HFFc6 (cell line): ENCODE data around the gene NID2. TPM values are rescaled to one million over a fixed set of nuclear protein-coding genes. Genes with fewer than 3 reads are reported as not detected.

ENCODE experiments used
- DNase-seq: peaks from one replicate; pipeline ENCODE4 v3.0.0-alpha.2; 2018
- H3K27ac Mint-ChIP-seq: 2 replicates; pipeline ENCODE4 v1.8.0; 2020; ENCODE audit warnings: mild to moderate bottlenecking, mixed read lengths
- H3K27me3 Mint-ChIP-seq: 2 replicates; pipeline ENCODE4 v1.8.0; 2021; ENCODE audit warnings: mild to moderate bottlenecking, moderate library complexity, mixed read lengths; ENCODE audit not compliant: insufficient read depth
- H3K36me3 Mint-ChIP-seq: 2 replicates; pipeline ENCODE4 v1.8.0; 2021; ENCODE audit warnings: low read depth, mixed read lengths
- H3K4me1 Mint-ChIP-seq: 2 replicates; pipeline ENCODE4 v1.8.0; 2020; ENCODE audit warnings: low read depth, mixed read lengths
- H3K4me3 Mint-ChIP-seq: 2 replicates; pipeline ENCODE4 v1.8.0; 2020; ENCODE audit warnings: mild to moderate bottlenecking, moderate library complexity, mixed read lengths
- H3K9me3 Mint-ChIP-seq: 2 replicates; pipeline ENCODE4 v1.8.0; 2020; ENCODE audit warnings: mild to moderate bottlenecking, mixed read lengths
- CTCF ChIP-seq: fragments of 200-600 bp; sonication (generic); IDR thresholded peaks from 2 replicates; pipeline ENCODE4 v1.5.0; 2021; ENCODE audit warnings: antibody characterized with exemption, mild to moderate bottlenecking
- total RNA-seq, 6 experiments: library from RNA; stranded (reverse); fragmentation: NEBNext Ultra II Directional; extraction: Animal tissue kit (Norgen Biotek cat#: 25700); gene quantifications; 2 replicates in 1 of 6; 3 replicates in 5 of 6; pipeline ENCODE4 v1.2.3, GENCODE V29; 2021

The NID2 gene
- total RNA-seq, 6 experiments from 2014 or later = 97.3 to 125 (median 113) TPM

GRCh38 chr14:52094546-52095271, 25.9 kb upstream of the NID2 start:
- H3K27me3 Mint-ChIP-seq = no peaks in the 10 kb centered on the region; the same call in 1 of the 2 replicates
- H3K4me1 Mint-ChIP-seq = peaks cover 6% of the 10 kb centered on the region
- H3K9me3 Mint-ChIP-seq = no peaks in the 10 kb centered on the region
- no peaks in the 10 kb centered on the region for H3K36me3 Mint-ChIP-seq
- no peak overlapping the region for H3K4me3 Mint-ChIP-seq
- no peak overlapping the region for H3K27ac Mint-ChIP-seq
- no peak for DNase-seq
- TF ChIP-seq CTCF = no peak

- H3K9me3 Mint-ChIP-seq = no peaks in the 10 kb centered on the region
- H3K4me3 Mint-ChIP-seq = no peak overlapping the region
- H3K4me1 Mint-ChIP-seq = peaks cover 10% of the 10 kb centered on the region
- no peak overlapping the region for H3K27ac Mint-ChIP-seq
- H3K27me3 Mint-ChIP-seq = no peaks in the 10 kb centered on the region; the same call in none of the 2 replicates
- no peaks in the 10 kb centered on the region; the same call in 1 of the 2 replicates for H3K36me3 Mint-ChIP-seq
- no peak for TF ChIP-seq CTCF
- no peak for DNase-seq
Observed at GRCh38 chr14:52091928-52092327, 23.1 kb upstream of the NID2 start.

- Mint-ChIP-seq H3K4me3 (no peak overlapping the region), H3K9me3 (no peaks in the 10 kb centered on the region), H3K27ac (no peak overlapping the region), H3K4me1 (peaks cover 15% of the 10 kb centered on the region), H3K36me3 (no peaks in the 10 kb centered on the region; the same call in 1 of the 2 replicates), H3K27me3 (no peaks in the 10 kb centered on the region; the same call in none of the 2 replicates)
- no peak for DNase-seq
- TF ChIP-seq CTCF = no peak
Observed at GRCh38 chr14:52090936-52091335, 22.1 kb upstream of the NID2 start.

- no peak overlapping the region for H3K4me3 Mint-ChIP-seq
- DNase-seq = no peak
- H3K4me1 Mint-ChIP-seq = peaks cover 13% of the 10 kb centered on the region
- no peak for TF ChIP-seq CTCF
- no peaks in the 10 kb centered on the region; the same call in none of the 2 replicates for H3K27me3 Mint-ChIP-seq
- H3K27ac Mint-ChIP-seq = no peak overlapping the region
- H3K9me3 Mint-ChIP-seq = peaks cover 14% of the 10 kb centered on the region
- H3K36me3 Mint-ChIP-seq = peaks cover 13% of the 10 kb centered on the region
Observed at GRCh38 chr14:52089218-52089617, 20.4 kb upstream of the NID2 start.

GRCh38 chr14:52086711-52087110, 17.9 kb upstream of the NID2 start:
- peaks cover 24% of the 10 kb centered on the region for H3K4me1 Mint-ChIP-seq
- H3K36me3 Mint-ChIP-seq = peaks cover 15% of the 10 kb centered on the region
- no peaks in the 10 kb centered on the region; the same call in none of the 2 replicates for H3K27me3 Mint-ChIP-seq
- no peak overlapping the region for H3K4me3 Mint-ChIP-seq
- no peak for DNase-seq
- H3K9me3 Mint-ChIP-seq = peaks cover 16% of the 10 kb centered on the region
- H3K27ac Mint-ChIP-seq = no peak overlapping the region
- TF ChIP-seq CTCF = no peak
